Pancreas (tissue), 10 donors: ENCODE measurements around the gene PROM2. TPM values are rescaled to one million over a fixed set of nuclear protein-coding genes. Genes with fewer than 3 reads are reported as not detected.

ENCODE experiments used
- ATAC-seq, 4 donors: fragments of 200-7000 bp; cut with Tn5 transposase; one replicate each; pipeline versions ENCODE4 v1.8.0 to v1.9.1; 2020; ENCODE audit warnings: mild to moderate bottlenecking in 4 of 4, moderate library complexity in 4 of 4
- DNase-seq, 6 donors: peaks; one replicate each; pipeline ENCODE4 v3.0.0-alpha.2; 2020
- FAIRE-seq: peaks from 2 replicates; lab custom pipeline; 2012; peaks lifted over from hg19 to GRCh38; lab: Jason Lieb, UNC
- H3K27ac ChIP-seq, 4 donors: fragments of 200-600 bp; sonication (generic); 1 replicate in 3 of 4; 2 replicates in 1 of 4; pipeline versions ENCODE4 v1.5.0 to v1.8.0; 2020
- H3K27me3 ChIP-seq, 4 donors: fragments of 200-600 bp; one replicate each; pipeline ENCODE4 v1.8.0; 2021
- H3K36me3 ChIP-seq, 3 donors: fragments of 200-600 bp; sonication (generic) in 1 of 3; one replicate each; pipeline versions ENCODE4 v1.5.0 to v1.8.0; 2020 to 2021
- H3K4me1 ChIP-seq, 3 donors: fragments of 200-600 bp; one replicate each; pipeline ENCODE4 v1.8.0; 2021
- H3K4me3 ChIP-seq, 4 donors: fragments of 200-600 bp; sonication (generic) in 2 of 4; one replicate each; pipeline versions ENCODE4 v1.5.0 to v1.8.0; 2020 to 2021
- H3K9me3 ChIP-seq, 4 donors: fragments of 200-600 bp; one replicate each; pipeline ENCODE4 v1.8.0; 2021
- WGBS, 2 donors: extraction: QIAGEN DNeasy Blood & Tissue Kit; methylation state at CpG; one replicate each; pipeline ENCODE4 v1.1.7; 2013; 5-methylcytosine and 5-hydroxymethylcytosine counted together
- intact Hi-C, 3 donors: fragments of 100-400 bp; cut with DNase I; formaldehyde crosslinking; loops; one replicate each; pipeline versions ENCODE4 v1.11.1 to v1.14.2; 2022
- polyA plus RNA-seq, 2 donors: library from polyadenylated mRNA; stranded (reverse); fragments of 200-250 nt; gene quantifications; one replicate each; pipeline ENCODE4 v1.2.3, GENCODE V29; 2013
- total RNA-seq, 6 donors: library from RNA; stranded (reverse); fragmentation: NEBNext Ultra II Directional in 4 of 6; extraction: Animal tissue kit (Norgen Biotek cat#: 25700) in 4 of 6; gene quantifications; one replicate each; pipeline versions ENCODE4 v1.2.1 to v1.2.4, GENCODE V29; 2021 to 2023
- TF ChIP-seq, protein P1 (sequence below), 4 donors: fragments of 200-600 bp; sonication (generic) in 3 of 4; IDR thresholded peaks; one replicate each; pipeline versions ENCODE4 v1.5.0 to v1.8.0; 2021; ENCODE audit warnings: antibody characterized with exemption in 4 of 4
- donor health status: healthy with polysubstance abuse.
- donor health status: DM: no; HTN: no; CAD: no; lungs with moderate emphysema.
- donor health status: DM: no; HTN: no; CAD: no.
- donor health status: control.
- donor health status: control.
- donor health status: Bipolar disorder and iron deficiency.
- donor health status: DM: yes; HTN: yes; CAD: no.
- donor health status: DM: no; HTN: no; CAD: no.
- donor health status: DM: no; HTN: no; CAD: no.
- donor health status: DM: yes; HTN: yes; CAD: no.

Gene PROM2
- total and polyA plus RNA-seq, 8 donors: 8.3 to 20.4 (median 12.5) TPM

DNA sequence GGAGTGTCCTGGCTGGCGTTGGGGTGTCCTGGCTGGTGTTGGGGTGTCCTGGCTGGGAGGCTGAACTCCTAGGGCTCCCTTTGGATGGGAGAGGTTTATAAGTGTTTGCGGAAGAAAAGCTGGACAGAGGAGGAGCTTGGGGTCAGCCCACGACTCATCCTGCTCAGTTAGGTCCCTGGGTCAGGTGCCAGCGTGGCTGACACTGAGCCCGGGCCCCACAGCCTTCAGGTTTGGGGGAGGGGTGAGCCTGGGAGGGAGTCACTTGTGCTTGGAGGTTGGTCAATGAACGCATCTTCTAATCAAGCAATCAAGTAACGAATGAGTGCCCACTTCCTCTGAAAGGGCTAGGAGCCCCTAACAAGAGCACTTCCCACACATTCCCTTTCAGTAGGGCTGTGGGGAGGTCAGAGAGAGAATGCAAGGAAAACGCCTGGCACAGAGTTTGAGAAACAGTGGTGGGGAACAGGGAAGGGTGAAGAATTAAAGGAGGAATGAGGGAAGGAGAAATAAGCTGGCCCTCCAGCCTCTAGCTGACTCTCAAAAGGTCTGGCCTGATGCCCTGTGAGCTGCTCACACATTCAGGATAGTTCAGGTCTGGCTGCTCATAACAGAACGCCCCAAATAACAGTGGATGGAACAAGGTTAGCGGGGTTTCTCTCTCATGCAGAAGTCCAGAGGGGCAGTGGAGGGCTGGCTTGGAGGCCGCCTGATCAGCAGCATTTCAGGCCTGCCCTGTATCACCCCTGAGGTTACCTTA, 23.6 kb downstream of the PROM2 start:
- DNase-seq: no peak
- peak overlapping the region in 1 of 4 donors; percentile 31 for H3K4me3 ChIP-seq
- peaks cover 0 to 21% (median 4%) of the 10 kb centered on the region in 3 donors for H3K4me1 ChIP-seq
- no peaks in the 10 kb centered on the region for H3K27me3 ChIP-seq
- no peaks in the 10 kb centered on the region for H3K9me3 ChIP-seq
- TF ChIP-seq, protein P1, sequence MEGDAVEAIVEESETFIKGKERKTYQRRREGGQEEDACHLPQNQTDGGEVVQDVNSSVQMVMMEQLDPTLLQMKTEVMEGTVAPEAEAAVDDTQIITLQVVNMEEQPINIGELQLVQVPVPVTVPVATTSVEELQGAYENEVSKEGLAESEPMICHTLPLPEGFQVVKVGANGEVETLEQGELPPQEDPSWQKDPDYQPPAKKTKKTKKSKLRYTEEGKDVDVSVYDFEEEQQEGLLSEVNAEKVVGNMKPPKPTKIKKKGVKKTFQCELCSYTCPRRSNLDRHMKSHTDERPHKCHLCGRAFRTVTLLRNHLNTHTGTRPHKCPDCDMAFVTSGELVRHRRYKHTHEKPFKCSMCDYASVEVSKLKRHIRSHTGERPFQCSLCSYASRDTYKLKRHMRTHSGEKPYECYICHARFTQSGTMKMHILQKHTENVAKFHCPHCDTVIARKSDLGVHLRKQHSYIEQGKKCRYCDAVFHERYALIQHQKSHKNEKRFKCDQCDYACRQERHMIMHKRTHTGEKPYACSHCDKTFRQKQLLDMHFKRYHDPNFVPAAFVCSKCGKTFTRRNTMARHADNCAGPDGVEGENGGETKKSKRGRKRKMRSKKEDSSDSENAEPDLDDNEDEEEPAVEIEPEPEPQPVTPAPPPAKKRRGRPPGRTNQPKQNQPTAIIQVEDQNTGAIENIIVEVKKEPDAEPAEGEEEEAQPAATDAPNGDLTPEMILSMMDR (IDR thresholded peaks at IDR 0.05): no peak
- H3K27ac ChIP-seq: peak overlapping the region in 1 of 4 donors; percentile 38
- H3K36me3 ChIP-seq: no peaks in the 10 kb centered on the region
- peak in 1 of 4 donors; percentile 7 for ATAC-seq
- intact Hi-C loops: no loop called here
- no peak for FAIRE-seq
- 47 to 50% methylated on average over 11 of the region's 11 CpGs for WGBS, 2 donors

DNA sequence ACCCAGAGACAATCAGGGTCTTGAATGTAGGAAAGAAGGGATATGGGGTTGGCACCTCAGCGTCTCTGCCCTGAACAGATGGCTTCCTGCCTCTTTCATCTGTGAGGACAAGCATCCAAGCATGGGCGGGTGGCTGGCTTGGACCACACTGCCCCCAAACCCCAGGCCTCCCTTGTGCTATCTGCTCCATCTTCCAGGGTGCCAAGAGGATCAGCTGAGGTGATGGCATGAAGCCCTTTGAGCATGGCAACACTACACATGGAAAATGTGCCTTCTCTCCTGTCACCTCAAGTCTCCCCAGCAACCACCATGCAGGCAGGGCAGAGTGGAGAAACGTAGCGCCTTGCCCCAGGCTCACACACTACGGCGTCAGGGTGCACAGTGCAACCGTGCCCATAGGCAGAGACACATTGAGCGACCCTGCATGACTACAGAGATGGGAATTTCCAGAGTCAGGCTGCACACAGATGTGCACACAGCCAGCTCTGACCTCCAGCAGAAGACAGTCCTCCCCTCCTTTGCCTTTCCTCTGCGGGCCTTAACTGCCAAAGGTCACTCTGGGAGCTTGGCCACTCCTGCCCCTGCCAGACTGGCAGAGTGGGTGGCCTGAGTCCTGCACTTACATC, 24.4 kb downstream of the PROM2 start:
- intact Hi-C loops: no loop called here
- no peaks in the 10 kb centered on the region for H3K9me3 ChIP-seq
- no peak for DNase-seq
- TF ChIP-seq, protein P1 (IDR thresholded peaks at IDR 0.05): no peak
- no peaks in the 10 kb centered on the region for H3K27me3 ChIP-seq
- FAIRE-seq: no peak
- no peak for ATAC-seq
- 88% methylated on average over 9 of the region's 9 CpGs for WGBS, 2 donors
- no peaks in the 10 kb centered on the region for H3K36me3 ChIP-seq
- no peak overlapping the region for H3K4me3 ChIP-seq
- H3K4me1 ChIP-seq: peaks cover 2 to 14% (median 4%) of the 10 kb centered on the region in 3 donors
- H3K27ac ChIP-seq: no peak overlapping the region

DNA sequence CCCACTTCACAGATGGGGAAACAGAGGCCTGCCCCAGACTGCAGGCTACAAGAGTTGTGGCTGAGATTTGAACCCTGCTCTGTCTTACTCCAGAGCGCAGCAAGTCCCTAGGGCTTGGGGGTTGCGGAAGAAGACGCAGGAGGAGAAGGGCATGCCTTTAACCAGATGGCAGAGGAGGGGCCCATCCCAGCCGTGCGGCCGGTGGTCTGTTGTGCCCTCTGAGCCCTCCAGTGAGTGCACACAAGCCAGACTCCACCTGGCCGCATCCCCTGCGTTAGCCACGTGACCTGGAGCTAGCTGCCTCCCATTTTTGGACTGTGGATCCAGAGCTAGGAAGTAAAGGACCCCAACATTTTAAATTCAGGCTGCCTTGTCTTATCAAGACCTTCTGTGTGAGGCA, 25.7 kb downstream of the PROM2 start:
- intact Hi-C loops: no loop called here
- no peaks in the 10 kb centered on the region for H3K36me3 ChIP-seq
- H3K4me1 ChIP-seq: peaks cover 9 to 18% (median 16%) of the 10 kb centered on the region in 3 donors
- no peak overlapping the region for H3K27ac ChIP-seq
- DNase-seq: no peak
- FAIRE-seq: no peak
- no peak for ATAC-seq
- TF ChIP-seq, protein P1 (IDR thresholded peaks at IDR 0.05): no peak
- no peaks in the 10 kb centered on the region for H3K27me3 ChIP-seq
- no peak overlapping the region for H3K4me3 ChIP-seq
- no peaks in the 10 kb centered on the region for H3K9me3 ChIP-seq
- WGBS, 2 donors: 82 to 83% methylated on average over 9 of the region's 9 CpGs

DNA sequence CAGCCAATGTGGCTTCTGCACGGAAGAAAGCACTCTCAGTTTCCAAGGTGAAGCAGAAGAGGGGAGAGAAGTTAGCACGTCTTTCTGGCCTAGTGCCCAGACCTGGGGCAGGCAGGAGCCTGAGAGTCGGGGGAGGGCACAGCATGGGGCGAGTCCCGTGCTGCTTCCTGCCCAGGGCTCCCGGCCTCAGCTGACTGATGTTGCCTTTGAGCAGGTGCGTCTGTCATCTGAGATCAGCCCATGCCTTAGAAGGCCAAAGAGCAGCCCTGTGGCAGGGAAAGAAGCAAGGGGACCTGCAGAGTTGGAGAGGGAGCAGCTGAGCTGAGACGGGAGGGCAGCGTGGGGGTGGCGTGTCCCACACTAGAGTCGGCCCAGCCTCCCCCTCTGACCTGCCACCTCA, 26.2 kb downstream of the PROM2 start:
- WGBS, 2 donors: 10 to 21% methylated on average over 11 of the region's 11 CpGs
- no peak overlapping the region for H3K27ac ChIP-seq
- TF ChIP-seq, protein P1 (IDR thresholded peaks at IDR 0.05): no peak
- ATAC-seq: peak; percentile 30 to 46 (median 38)
- H3K27me3 ChIP-seq: no peaks in the 10 kb centered on the region
- intact Hi-C loops: no loop called here
- DNase-seq: peak in 2 of 6 donors; percentile 42 to 65
- no peaks in the 10 kb centered on the region for H3K9me3 ChIP-seq
- peaks cover 14 to 22% (median 20%) of the 10 kb centered on the region in 3 donors for H3K4me1 ChIP-seq
- H3K36me3 ChIP-seq: no peaks in the 10 kb centered on the region
- FAIRE-seq: no peak
- H3K4me3 ChIP-seq: no peak overlapping the region

DNA sequence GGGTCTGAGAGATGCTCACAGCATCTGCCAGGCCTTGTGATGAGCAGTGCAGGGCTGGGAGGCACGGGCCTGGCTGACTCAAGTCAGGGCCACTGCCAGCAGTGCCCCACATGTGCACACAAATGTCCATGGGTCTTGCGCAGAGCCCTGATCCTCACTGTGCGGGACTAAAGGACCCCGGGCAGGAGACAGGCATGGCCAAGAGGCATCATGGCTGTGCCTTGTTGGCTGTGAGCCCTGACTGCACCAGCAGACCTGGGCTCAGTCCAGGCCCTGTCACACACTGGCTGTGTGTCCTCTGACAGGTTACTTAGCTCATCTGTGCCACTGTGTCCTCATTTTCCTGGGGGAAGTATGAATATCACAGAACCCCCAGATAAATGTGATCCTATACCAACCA, 26.9 kb downstream of the PROM2 start:
- no peaks in the 10 kb centered on the region for H3K36me3 ChIP-seq
- H3K4me3 ChIP-seq: no peak overlapping the region
- FAIRE-seq (no peak), ATAC-seq (no peak), DNase-seq (no peak)
- H3K27me3 ChIP-seq: no peaks in the 10 kb centered on the region
- WGBS, 2 donors: 81% methylated on average over 4 of the region's 4 CpGs
- no peaks in the 10 kb centered on the region for H3K9me3 ChIP-seq
- H3K27ac ChIP-seq: no peak overlapping the region
- TF ChIP-seq, protein P1 (IDR thresholded peaks at IDR 0.05): no peak
- intact Hi-C loops: no loop called here
- peaks cover 17 to 28% (median 20%) of the 10 kb centered on the region in 3 donors for H3K4me1 ChIP-seq
